ENCODE measurements around the gene SALL3. TPM values are rescaled to one million over a fixed set of nuclear protein-coding genes. Genes with fewer than 3 reads are reported as not detected.
A peak's percentile ranks its signal among the peaks of the same experiment; 100 is the strongest.

SALL3 gene
- polyA plus RNA-seq, 5 donors = 0.04 to 0.06 TPM; not detected in 3

- DNase-seq = no peak
These were observed 707 bp downstream of the SALL3 start for GRCh38 chr18:78980279-78980771.

DNA sequence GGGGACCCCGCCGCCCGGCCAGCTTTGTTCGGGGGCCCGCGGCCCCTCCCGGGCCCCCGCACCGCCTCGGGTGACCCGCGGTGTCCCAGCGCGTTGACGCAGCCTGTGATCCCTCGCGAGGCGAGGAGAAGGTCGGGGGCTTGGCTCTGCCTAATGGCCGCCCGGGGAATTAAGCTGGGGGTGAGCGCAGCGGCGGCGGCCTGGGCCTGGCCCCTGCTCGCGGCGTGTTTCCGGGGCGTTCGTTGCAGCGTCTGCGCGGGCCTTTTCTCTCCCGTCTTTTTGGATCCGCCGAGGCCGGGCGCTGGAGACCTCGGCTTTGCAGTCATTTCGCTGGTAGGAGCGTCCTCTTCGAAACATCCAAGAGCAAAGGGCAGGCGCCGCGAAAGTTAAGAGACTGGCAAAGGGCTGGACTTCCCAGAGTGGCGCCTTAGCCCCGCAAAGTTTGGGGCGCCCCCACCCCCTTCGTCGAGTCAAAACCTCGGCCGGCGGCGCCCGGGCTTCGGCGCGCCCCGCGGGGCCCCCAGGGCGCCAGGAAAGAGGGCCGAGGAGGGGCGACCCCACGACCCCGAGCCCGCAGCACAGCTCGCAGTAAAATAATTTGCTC is 1.3 kb downstream of the SALL3 start:
- no peak for DNase-seq

DNA sequence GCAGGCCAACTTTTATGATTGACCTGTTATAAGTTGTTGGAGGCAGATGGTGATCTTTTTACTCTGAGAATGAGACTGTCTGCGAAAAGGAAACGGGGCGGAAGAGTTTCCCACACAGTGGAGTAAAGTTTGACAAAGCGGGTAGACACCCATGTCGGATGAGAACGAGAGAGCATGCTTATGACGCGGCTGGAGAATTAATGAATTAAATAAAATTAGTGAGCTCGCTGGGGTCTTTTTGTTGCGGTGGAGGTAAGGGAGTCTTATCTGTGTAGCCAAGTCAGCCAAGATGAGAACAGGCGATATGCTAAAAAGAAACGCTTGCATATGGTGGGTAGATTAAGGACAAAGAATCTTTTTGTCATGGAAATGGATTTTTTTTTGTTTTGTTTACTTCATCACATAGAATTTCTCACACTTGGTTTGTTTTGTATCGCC is 1.8 kb downstream of the SALL3 start:
- DNase-seq = no peak

DNA sequence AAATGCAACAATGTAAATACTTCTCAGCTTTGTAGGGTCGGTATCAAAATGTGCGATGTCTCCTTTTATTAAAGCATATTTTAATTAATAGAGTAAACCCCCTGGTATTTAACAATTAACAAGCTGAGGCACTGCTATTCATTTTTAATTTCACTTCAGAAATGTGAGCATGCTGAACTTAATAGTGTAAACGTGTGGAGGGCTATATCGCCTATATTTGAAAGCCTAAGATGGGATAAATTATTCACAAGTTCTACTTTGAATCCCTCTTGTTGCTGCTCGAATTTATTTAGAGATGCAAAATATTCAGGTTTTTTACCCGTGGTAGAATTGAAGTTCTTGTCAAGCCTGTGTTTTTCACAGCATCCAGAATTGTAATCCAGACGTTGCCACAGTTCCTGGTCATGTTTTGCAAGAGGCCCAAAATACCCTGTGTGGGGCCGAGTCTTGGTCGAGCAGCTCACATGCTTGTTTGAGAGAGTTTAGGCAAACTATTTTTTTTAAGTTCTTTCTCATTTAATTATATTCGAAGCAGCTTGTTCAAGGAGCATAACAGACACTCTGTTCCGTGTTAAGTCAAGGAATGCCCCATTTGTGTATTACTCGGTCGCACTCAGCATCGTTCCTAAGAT is 2.5 kb downstream of the SALL3 start:
- DNase-seq = no peak

DNA sequence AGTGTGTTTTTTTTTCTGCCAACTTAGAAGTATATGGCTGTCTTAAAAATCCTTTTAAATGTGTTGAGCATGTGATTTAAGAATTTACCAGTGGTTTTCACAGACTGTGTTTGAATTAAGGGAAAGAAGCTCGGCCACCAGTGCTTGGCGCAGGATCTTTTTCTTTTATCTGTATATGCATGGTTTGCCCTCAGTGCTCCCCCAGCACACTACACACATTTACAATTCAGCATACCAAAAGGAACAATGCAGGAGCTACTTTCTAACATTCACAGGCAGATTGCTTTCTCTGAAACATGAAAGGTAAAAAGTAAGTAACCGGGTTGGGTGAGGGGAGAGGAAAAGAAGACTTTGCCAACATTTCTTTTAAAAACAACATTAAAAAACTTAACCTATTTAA is 3.9 kb downstream of the SALL3 start:
- no peak for DNase-seq

- no peak for DNase-seq
These were observed 5.5 kb downstream of the SALL3 start for GRCh38 chr18:78984941-78985784.

- DNase-seq = peak; percentile 38 to 44
These were observed 6.4 kb downstream of the SALL3 start for GRCh38 chr18:78986018-78986481.

- no peak for DNase-seq
These were observed 11.8 kb downstream of the SALL3 start for GRCh38 chr18:78991446-78991845.

DNA sequence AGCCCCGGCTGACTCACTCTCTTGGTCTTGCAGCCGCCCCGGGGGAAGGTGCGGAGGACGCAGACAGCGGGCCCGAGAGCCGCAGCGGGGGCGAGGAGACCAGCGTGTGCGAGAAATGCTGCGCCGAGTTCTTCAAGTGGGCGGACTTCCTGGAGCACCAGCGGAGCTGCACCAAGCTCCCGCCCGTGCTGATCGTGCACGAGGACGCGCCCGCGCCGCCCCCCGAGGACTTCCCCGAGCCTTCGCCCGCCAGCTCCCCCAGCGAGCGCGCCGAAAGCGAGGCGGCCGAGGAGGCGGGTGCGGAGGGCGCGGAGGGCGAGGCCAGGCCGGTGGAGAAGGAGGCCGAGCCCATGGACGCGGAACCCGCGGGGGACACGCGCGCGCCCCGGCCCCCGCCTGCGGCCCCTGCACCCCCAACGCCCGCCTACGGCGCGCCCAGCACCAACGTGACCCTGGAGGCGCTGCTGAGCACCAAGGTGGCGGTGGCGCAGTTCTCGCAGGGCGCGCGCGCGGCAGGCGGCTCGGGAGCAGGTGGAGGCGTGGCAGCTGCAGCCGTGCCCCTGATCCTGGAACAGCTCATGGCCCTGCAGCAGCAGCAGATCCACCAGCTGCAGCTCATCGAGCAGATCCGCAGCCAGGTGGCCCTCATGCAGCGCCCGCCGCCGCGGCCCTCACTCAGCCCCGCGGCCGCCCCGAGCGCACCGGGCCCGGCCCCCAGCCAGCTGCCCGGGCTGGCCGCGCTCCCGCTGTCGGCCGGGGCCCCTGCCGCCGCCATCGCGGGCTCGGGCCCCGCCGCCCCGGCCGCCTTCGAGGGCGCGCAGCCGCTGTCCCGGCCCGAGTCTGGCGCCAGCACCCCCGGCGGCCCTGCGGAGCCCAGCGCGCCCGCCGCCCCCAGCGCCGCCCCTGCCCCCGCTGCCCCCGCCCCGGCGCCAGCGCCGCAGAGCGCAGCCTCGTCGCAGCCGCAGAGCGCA is 12.7 kb downstream of the SALL3 start:
- DNase-seq = no peak

DNA sequence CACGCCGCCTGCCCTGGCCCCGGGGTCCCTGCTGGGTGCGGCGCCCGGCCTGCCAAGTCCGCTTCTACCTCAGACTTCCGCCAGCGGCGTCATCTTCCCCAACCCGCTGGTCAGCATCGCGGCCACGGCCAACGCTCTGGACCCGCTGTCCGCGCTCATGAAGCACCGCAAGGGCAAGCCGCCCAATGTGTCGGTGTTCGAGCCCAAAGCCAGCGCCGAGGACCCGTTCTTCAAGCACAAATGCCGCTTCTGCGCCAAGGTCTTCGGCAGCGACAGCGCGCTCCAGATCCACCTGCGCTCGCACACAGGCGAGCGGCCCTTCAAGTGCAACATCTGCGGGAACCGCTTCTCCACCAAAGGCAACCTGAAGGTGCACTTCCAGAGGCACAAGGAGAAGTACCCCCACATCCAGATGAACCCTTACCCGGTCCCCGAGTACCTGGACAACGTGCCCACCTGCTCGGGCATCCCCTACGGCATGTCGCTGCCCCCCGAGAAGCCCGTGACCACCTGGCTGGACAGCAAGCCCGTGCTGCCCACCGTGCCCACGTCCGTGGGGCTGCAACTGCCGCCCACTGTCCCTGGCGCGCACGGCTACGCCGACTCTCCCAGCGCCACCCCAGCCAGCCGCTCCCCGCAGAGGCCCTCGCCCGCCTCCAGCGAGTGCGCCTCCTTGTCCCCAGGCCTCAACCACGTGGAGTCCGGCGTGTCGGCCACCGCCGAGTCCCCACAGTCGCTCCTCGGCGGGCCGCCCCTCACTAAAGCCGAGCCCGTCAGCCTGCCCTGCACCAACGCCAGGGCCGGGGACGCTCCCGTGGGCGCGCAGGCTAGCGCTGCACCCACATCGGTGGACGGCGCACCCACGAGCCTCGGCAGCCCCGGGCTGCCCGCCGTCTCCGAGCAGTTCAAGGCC is 13.7 kb downstream of the SALL3 start:
- no peak for DNase-seq

DNA sequence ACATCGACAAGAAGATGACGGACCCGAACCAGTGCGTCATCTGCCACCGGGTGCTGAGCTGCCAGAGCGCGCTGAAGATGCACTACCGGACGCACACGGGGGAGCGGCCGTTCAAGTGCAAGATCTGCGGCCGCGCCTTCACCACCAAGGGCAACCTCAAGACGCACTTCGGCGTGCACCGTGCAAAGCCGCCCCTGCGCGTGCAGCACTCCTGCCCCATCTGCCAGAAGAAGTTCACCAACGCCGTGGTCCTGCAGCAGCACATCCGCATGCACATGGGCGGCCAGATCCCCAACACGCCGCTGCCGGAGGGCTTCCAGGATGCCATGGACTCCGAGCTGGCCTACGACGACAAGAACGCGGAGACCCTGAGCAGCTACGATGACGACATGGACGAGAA is 14.4 kb downstream of the SALL3 start:
- DNase-seq = no peak

DNA sequence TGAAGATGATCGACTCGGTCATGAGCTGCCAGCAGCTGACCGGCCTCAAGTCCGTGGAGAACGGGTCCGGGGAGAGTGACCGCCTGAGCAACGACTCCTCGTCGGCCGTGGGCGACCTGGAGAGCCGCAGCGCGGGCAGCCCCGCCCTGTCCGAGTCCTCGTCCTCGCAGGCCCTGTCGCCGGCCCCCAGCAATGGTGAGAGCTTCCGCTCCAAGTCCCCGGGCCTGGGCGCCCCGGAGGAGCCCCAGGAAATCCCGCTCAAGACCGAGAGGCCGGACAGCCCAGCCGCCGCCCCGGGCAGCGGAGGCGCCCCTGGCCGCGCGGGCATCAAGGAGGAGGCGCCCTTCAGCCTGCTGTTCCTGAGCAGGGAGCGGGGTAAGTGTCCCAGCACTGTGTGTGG is 14.9 kb downstream of the SALL3 start:
- no peak for DNase-seq

DNA sequence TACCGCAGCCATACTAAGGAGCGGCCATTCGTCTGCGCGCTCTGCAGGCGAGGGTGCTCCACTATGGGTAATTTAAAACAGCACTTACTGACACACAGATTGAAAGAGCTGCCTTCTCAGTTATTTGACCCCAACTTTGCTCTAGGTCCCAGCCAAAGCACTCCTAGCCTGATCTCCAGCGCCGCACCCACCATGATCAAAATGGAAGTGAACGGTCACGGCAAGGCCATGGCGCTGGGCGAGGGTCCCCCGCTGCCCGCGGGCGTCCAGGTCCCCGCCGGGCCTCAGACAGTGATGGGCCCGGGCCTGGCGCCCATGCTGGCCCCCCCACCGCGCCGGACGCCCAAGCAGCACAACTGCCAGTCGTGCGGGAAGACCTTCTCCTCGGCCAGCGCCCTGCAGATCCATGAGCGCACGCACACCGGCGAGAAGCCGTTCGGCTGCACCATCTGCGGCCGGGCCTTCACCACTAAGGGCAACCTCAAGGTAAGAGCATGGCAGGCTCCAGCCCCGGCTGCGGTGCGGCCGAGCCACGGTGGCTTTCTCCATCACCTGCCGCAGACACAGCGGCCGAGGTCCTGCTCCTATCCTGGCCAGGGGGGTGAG is 15.5 kb downstream of the SALL3 start:
- DNase-seq = no peak

GRCh38 chr18:78995740-78996395 is 16.2 kb downstream of the SALL3 start:
- DNase-seq = no peak

DNA sequence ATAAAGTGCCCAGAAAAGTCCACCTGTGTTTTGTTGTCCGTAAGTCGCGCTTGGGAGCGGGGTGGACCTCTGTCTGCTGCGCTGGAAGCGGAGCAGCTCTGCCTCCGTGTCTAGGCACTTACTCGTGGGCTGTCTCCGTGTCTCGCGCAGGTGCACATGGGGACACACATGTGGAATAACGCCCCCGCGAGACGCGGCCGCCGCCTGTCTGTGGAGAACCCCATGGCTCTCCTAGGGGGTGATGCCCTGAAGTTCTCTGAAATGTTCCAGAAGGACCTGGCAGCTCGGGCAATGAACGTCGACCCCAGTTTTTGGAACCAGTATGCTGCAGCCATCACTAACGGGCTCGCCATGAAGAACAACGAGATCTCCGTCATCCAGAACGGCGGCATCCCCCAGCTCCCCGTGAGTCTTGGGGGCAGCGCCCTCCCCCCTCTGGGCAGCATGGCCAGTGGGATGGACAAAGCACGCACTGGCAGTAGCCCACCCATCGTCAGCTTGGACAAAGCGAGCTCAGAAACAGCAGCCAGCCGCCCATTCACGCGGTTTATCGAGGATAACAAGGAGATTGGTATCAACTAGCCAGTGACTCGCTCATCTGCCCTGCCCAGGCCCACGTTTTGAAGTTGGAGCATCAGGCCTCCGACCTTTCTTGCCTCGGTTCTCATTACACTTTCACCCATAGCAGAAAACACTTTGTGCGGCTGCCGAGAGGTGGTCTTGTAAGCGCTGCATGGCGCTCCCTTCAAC is 17.3 kb downstream of the SALL3 start:
- DNase-seq = no peak

- no peak for DNase-seq
These were observed 18.9 kb downstream of the SALL3 start for GRCh38 chr18:78998371-78999071.

- no peak for DNase-seq
These were observed 20.3 kb downstream of the SALL3 start for GRCh38 chr18:78999939-79000338.

- no peak for DNase-seq
These were observed 21.4 kb downstream of the SALL3 start for GRCh38 chr18:79000997-79001396.
